Fibroblast of villous mesenchyme (primary cell): Measurements from ENCODE around the gene NUP54. TPM values are rescaled to one million over a fixed set of nuclear protein-coding genes. Genes with fewer than 3 reads are reported as not detected.

Experiments
- DNase-seq: peaks from one replicate; pipeline ENCODE4 v3.0.0-alpha.2; 2010; ENCODE audit warnings: low read depth
- H3K4me3 ChIP-seq: 2 replicates; pipeline ENCODE4 v1.5.1; 2011; ENCODE audit warnings: low read depth, mild to moderate bottlenecking, low read length
- CTCF ChIP-seq: IDR thresholded peaks from 2 replicates; pipeline ENCODE4 v1.5.1; 2012; ENCODE audit warnings: low read depth, mild to moderate bottlenecking, low read length; ENCODE audit not compliant: insufficient read depth
- total RNA-seq: library from RNA; depleted of rRNA; stranded (reverse); fragments of >200 nt; gene quantifications from 2 replicates; pipeline ENCODE4 v1.2.3, GENCODE V29; 2012

NUP54 gene
- total RNA-seq, 1 donor: 67.4 TPM

GRCh38 chr4:76091052-76091451, 57.1 kb downstream of the NUP54 start:
- no peak for TF ChIP-seq CTCF
- DNase-seq: no peak
- H3K4me3 ChIP-seq: no peak overlapping the region

- no peak overlapping the region for H3K4me3 ChIP-seq
- no peak for TF ChIP-seq CTCF
- peak; percentile 98 for DNase-seq
Observed at GRCh38 chr4:76090241-76090691, 57.9 kb downstream of the NUP54 start.

- no peak overlapping the region for H3K4me3 ChIP-seq
- DNase-seq: no peak
- no peak for TF ChIP-seq CTCF
Observed at GRCh38 chr4:76088719-76089118, 59.5 kb downstream of the NUP54 start.

- H3K4me3 ChIP-seq: no peak overlapping the region
- peak; percentile 75 for TF ChIP-seq CTCF
- peak; percentile 53 for DNase-seq
Observed at GRCh38 chr4:76087007-76087769, 61.0 kb downstream of the NUP54 start.

- TF ChIP-seq CTCF: no peak
- no peak for DNase-seq
- H3K4me3 ChIP-seq: no peak overlapping the region
Observed at GRCh38 chr4:76084542-76084941, 63.7 kb downstream of the NUP54 start.

GRCh38 chr4:76083386-76083988, 64.7 kb downstream of the NUP54 start:
- no peak for TF ChIP-seq CTCF
- no peak overlapping the region for H3K4me3 ChIP-seq
- DNase-seq: no peak
